ENCODE results near the gene SLC33A1. TPM values are rescaled to one million over a fixed set of nuclear protein-coding genes. Genes with fewer than 3 reads are reported as not detected.

SLC33A1 gene
- total and polyA plus RNA-seq, 10 of the 15 experiments (the other 5 are each of a cell fraction or from before 2014, with no cell fraction given): 6.4 to 25.2 (median 19.8) TPM

- ATAC-seq (no peak), DNase-seq (ENCODE audit: low read depth, low spot score) (no peak), FAIRE-seq (no peak)
- POLR2A ChIA-PET: interaction anchor here (0.6 to 4.0 kb wide), 8 partner anchors 12 to 64 kb away, joined by 3 to 22 read pairs (median 4); partner anchors contain the start of genes C3orf33 and SLC33A1
- TF ChIP-seq MXI1 (IDR thresholded peaks at IDR 0.05; ENCODE audit: low read depth, low read length) (no peak), PAX5 (IDR thresholded peaks at IDR 0.05; ENCODE audit: borderline replicate concordance, low read depth, low read length) (no peak), ZSCAN29 (IDR thresholded peaks at IDR 0.05) (no peak), TCF3 (IDR thresholded peaks at IDR 0.05; ENCODE audit: borderline replicate concordance, insufficient read depth, low read depth, low read length) (no peak), KAT2A (conservative IDR thresholded peaks at IDR 0.05; ENCODE audit: control insufficient read depth, low read depth, low read length) (no peak), CTCF (IDR thresholded peaks at IDR 0.05 in 2 of 3, conservative IDR thresholded peaks at IDR 0.05 in 1 of 3; ENCODE audit: control insufficient read depth in 2 of 3, extremely low read depth in 1 of 3, insufficient read depth in 1 of 3, low read depth in 3 of 3, low read length in 3 of 3) (0 out of 6 replicates have a peak, but pooled peaks of 1 of the 3 experiments have one; percentile 7)
- Histone ChIP-seq H3K27me3 (replicated peaks in 1 of 2; ENCODE audit: control insufficient read depth in 2 of 2, insufficient read depth in 2 of 2, low read length in 1 of 2) (no peaks in the 10 kb centered on the region), H3K4me3 (peak overlapping the region; percentile 58), H3K9ac (ENCODE audit: control insufficient read depth, insufficient read depth, low read length) (peak overlapping the region; percentile 77), H3K27ac (ENCODE audit: control insufficient read depth, insufficient read depth) (peak overlapping the region; percentile 50), H3K4me2 (ENCODE audit: control insufficient read depth, insufficient read depth) (peak overlapping the region; percentile 98), H3K79me2 (ENCODE audit: control insufficient read depth, insufficient read depth, low read length) (peaks cover 40% of the 10 kb centered on the region), H3K36me3 (ENCODE audit: control insufficient read depth in 2 of 2, insufficient read depth in 2 of 2, low read length in 1 of 2) (no peaks in the 10 kb centered on the region; a peak in 1 of 4 replicates), H3K9me3 (replicated peaks; ENCODE audit: control insufficient read depth, insufficient read depth, low read length) (no peaks in the 10 kb centered on the region), H3K4me1 (ENCODE audit: control insufficient read depth, insufficient read depth, low read length) (peaks cover 2% of the 10 kb centered on the region), H4K20me1 (ENCODE audit: control insufficient read depth, insufficient read depth) (peaks cover 2% of the 10 kb centered on the region; the same call in 1 of the 2 replicates), H2AFZ (ENCODE audit: control insufficient read depth, low read depth, low read length) (peak overlapping the region; percentile 96)
- SMC1A ChIA-PET (ENCODE audit: uncharacterized antibody, unreplicated experiment): interaction anchor here (0.8 to 3.7 kb wide), 9 partner anchors 10 to 486 kb away, joined by 3 to 22 read pairs (median 4); partner anchors contain the start of genes C3orf33 and SLC33A1
- in situ Hi-C loops (cut with MboI): no loop called here
- CTCF ChIA-PET: interaction anchor here (0.6 to 3.3 kb wide), 12 partner anchors 9 to 119 kb away, joined by 3 to 61 read pairs (median 3); partner anchors contain the start of gene C3orf33
- TSS peak; percentile 89 for BruUV-seq (replicated peaks)
- intact Hi-C loops (cut with micrococcal nuclease; ENCODE audit: unreplicated experiment): loop anchor here (1.0 to 10.0 kb wide), 5 partner anchors 15 to 1295 kb away; partner anchors contain the start of genes C3orf33, CCNL1 and SLC33A1
- RAD21 ChIA-PET (ENCODE audit: unreplicated experiment): interaction anchor here (0.8 to 4.4 kb wide), 8 partner anchors 9 to 156 kb away, joined by 3 to 48 read pairs (median 4); partner anchors contain the start of genes C3orf33 and SLC33A1
- 33% methylated on average over 3 of the region's 3 CpGs for WGBS (ENCODE audit: insufficient coverage, insufficient replicate concordance, low lambda C conversion rate, missing lambda C conversion rate)
These were observed 15.5 kb upstream of the SLC33A1 start for GRCh38 chr3:155869691-155870090.

Measured in GM12878 (cell line).